GM23248 (cell line): Measurements from ENCODE around the gene ENOX1.

ENCODE experiments used
- EZH2 ChIP-seq: fragments of 200-600 bp; sonication (generic); IDR thresholded peaks from 2 replicates; pipeline ENCODE4 v1.6.1; 2018; ENCODE audit warnings: antibody characterized with exemption, mild to moderate bottlenecking; ENCODE audit not compliant: insufficient read depth, poor library complexity, severe bottlenecking
- EZH2phosphoT487 ChIP-seq: fragments of 200-600 bp; sonication (generic); IDR thresholded peaks from 2 replicates; pipeline ENCODE4 v1.6.1; 2018; ENCODE audit warnings: antibody characterized with exemption, moderate library complexity, mild to moderate bottlenecking, low read depth; ENCODE audit not compliant: insufficient read depth

DNA sequence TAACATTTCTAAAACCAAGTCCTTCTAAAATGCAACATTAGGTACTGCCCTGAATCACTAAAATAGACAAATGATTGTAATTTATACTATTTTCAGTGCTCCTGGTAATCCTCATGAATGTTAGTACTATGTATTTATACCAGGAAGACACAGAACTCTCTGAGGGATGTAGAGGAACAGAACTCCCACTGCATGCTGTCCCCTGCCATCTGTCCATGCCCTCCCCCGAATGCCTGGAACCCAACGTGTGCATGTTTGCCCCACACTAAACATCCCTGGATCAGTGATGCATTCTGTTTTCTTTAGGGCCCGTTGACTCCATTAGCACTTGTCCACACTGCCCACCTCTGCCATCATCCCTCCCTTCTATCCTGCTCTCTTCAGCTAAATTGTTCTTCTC, 26.5 kb downstream of the ENOX1 start:
- TF ChIP-seq EZH2phosphoT487, result no peak
- TF ChIP-seq EZH2, result no peak
